ENCODE data around the gene ZNF688. TPM values are rescaled to one million over a fixed set of nuclear protein-coding genes. Genes with fewer than 3 reads are reported as not detected.

The ZNF688 gene
- total RNA-seq, 1 donor from 2014 or later: 9.2 TPM

- Histone ChIP-seq H3K4me3 (ENCODE audit: low read depth, low read length) (peak overlapping the region; percentile 28), H3K27me3 (ENCODE audit: control insufficient read depth, insufficient read depth, low read length) (no peaks in the 10 kb centered on the region), H3K36me3 (ENCODE audit: control insufficient read depth, insufficient read depth, low read length) (no peaks in the 10 kb centered on the region)
- no peak for DNase-seq (ENCODE audit: low read depth)
- no peak for TF ChIP-seq CTCF (IDR thresholded peaks at IDR 0.05; ENCODE audit: insufficient read depth, low read length, poor library complexity, severe bottlenecking)
Observed at GRCh38 chr16:30561089-30561816, 10.3 kb downstream of the ZNF688 start.

GRCh38 chr16:30559690-30560089, 11.8 kb downstream of the ZNF688 start:
- Histone ChIP-seq H3K4me3 (ENCODE audit: low read depth, low read length) (no peak overlapping the region), H3K36me3 (ENCODE audit: control insufficient read depth, insufficient read depth, low read length) (peaks cover 1% of the 10 kb centered on the region), H3K27me3 (ENCODE audit: control insufficient read depth, insufficient read depth, low read length) (no peaks in the 10 kb centered on the region)
- no peak for TF ChIP-seq CTCF (IDR thresholded peaks at IDR 0.05; ENCODE audit: insufficient read depth, low read length, poor library complexity, severe bottlenecking)
- no peak for DNase-seq (ENCODE audit: low read depth)

GRCh38 chr16:30558789-30559377, 12.6 kb downstream of the ZNF688 start:
- DNase-seq (ENCODE audit: low read depth): no peak
- H3K36me3 ChIP-seq (ENCODE audit: control insufficient read depth, insufficient read depth, low read length): peaks cover 1% of the 10 kb centered on the region
- no peak overlapping the region for H3K4me3 ChIP-seq (ENCODE audit: low read depth, low read length)
- H3K27me3 ChIP-seq (ENCODE audit: control insufficient read depth, insufficient read depth, low read length): no peaks in the 10 kb centered on the region
- no peak for TF ChIP-seq CTCF (IDR thresholded peaks at IDR 0.05; ENCODE audit: insufficient read depth, low read length, poor library complexity, severe bottlenecking)

- H3K27me3 ChIP-seq (ENCODE audit: control insufficient read depth, insufficient read depth, low read length): no peaks in the 10 kb centered on the region
- peaks cover 1% of the 10 kb centered on the region for H3K36me3 ChIP-seq (ENCODE audit: control insufficient read depth, insufficient read depth, low read length)
- peak; percentile 88 for DNase-seq (ENCODE audit: low read depth)
- no peak for TF ChIP-seq CTCF (IDR thresholded peaks at IDR 0.05; ENCODE audit: insufficient read depth, low read length, poor library complexity, severe bottlenecking)
- peak within 1 kb of the TSS; percentile 57 for H3K4me3 ChIP-seq (ENCODE audit: low read depth, low read length)
Observed at GRCh38 chr16:30557957-30558788, 13.3 kb downstream of the ZNF688 start, which contains the start of gene ZNF764. Gene ZNF764 (minus strand): TSS chr16:30558374. CDS start chr16:30558182, 192 bp downstream.

- TF ChIP-seq CTCF (IDR thresholded peaks at IDR 0.05; ENCODE audit: insufficient read depth, low read length, poor library complexity, severe bottlenecking): peak; percentile 6
- H3K27me3 ChIP-seq (ENCODE audit: control insufficient read depth, insufficient read depth, low read length): no peaks in the 10 kb centered on the region
- H3K4me3 ChIP-seq (ENCODE audit: low read depth, low read length): peak overlapping the region; percentile 57
- DNase-seq (ENCODE audit: low read depth): no peak
- peaks cover 1% of the 10 kb centered on the region for H3K36me3 ChIP-seq (ENCODE audit: control insufficient read depth, insufficient read depth, low read length)
Observed at GRCh38 chr16:30557707-30557956, 13.9 kb downstream of the ZNF688 start.
